ENCODE results near the gene CRTAC1. TPM values are rescaled to one million over a fixed set of nuclear protein-coding genes. Genes with fewer than 3 reads are reported as not detected.

Gene CRTAC1
- total RNA-seq, 1 experiment from 2014 or later, result 1.2 TPM

DNA sequence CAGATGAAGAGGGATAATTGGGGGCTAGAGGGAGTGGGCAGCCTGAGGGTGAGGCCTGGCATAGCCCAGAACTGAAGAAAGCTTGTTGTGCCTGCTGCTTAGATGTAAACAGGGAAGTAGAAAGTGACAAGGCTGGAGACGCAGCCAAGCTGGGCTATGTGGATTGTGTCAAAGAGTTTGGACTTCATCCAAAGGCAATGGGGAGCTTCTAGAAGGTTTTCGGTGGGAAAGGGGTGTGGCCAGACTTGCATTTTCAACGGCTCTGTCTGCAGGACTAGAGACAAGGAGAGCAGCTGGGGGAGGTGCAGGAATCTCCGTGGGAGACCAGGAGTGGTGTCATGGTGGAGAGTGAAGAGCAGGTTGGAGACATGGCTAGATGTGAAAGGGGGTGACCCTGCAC is 132.0 kb downstream of the CRTAC1 start (continued):
- no peak for TF ChIP-seq ZNF423 (CRISPR knock-in tag; IDR thresholded peaks at IDR 0.05)
- no peak for TF ChIP-seq GRHL2 (CRISPR knock-in tag; IDR thresholded peaks at IDR 0.05; ENCODE audit: insufficient replicate concordance, severe bottlenecking)
- no peak for TF ChIP-seq MXD4 (CRISPR knock-in tag; IDR thresholded peaks at IDR 0.05; ENCODE audit: borderline replicate concordance)
- TF ChIP-seq, protein P1, sequence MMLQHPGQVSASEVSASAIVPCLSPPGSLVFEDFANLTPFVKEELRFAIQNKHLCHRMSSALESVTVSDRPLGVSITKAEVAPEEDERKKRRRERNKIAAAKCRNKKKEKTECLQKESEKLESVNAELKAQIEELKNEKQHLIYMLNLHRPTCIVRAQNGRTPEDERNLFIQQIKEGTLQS (CRISPR knock-in tag; conservative IDR thresholded peaks at IDR 0.05), result no peak
- TF ChIP-seq TCF7 (CRISPR knock-in tag; IDR thresholded peaks at IDR 0.05; ENCODE audit: low read depth), result no peak
- no peak for TF ChIP-seq NR2C2 (CRISPR knock-in tag; IDR thresholded peaks at IDR 0.05)
- no peak for TF ChIP-seq OVOL2 (CRISPR knock-in tag; IDR thresholded peaks at IDR 0.05; ENCODE audit: borderline replicate concordance)
- no peak for TF ChIP-seq EMX1 (CRISPR knock-in tag; IDR thresholded peaks at IDR 0.05)
- no peak for TF ChIP-seq SMAD3 (CRISPR knock-in tag; IDR thresholded peaks at IDR 0.05; ENCODE audit: borderline replicate concordance)
- TF ChIP-seq, protein P2, sequence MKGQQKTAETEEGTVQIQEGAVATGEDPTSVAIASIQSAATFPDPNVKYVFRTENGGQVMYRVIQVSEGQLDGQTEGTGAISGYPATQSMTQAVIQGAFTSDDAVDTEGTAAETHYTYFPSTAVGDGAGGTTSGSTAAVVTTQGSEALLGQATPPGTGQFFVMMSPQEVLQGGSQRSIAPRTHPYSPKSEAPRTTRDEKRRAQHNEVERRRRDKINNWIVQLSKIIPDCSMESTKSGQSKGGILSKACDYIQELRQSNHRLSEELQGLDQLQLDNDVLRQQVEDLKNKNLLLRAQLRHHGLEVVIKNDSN (CRISPR knock-in tag; IDR thresholded peaks at IDR 0.05), result no peak

DNA sequence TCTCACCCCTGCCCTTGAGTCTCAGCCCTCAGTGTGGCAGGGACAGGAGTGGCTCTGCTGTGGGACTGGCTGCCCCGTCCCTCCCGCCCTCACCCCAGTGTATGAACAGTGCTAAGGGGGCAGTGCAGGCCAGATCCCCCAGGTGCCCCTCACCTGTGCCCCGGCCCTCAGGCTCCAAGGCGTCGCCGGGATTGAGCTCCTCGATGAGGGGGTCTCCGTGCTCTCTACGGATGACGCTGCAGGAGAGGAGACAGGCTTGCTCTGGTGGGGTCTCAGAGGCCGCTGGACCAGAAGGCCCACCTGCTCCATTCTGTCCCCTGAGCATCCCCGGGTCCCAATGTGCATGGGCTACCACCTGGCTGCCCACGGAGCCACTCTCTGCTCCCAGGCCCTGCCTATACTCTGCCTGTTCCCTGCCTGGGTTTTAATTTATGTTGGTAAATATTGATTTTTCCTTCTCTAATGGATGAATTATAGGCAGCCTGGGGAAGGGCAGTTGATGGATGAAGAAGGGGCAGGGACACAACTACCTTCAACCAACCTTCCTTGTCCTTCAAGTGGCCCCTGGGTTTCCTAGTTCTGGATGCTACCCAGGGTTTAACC is 133.6 kb downstream of the CRTAC1 start:
- no peaks in the 10 kb centered on the region for H3K36me3 Mint-ChIP-seq
- H3K4me1 Mint-ChIP-seq, result 0 out of 2 replicates have a peak, but pooled peaks cover 3% of the 10 kb centered on the region
- no peaks in the 10 kb centered on the region for H3K27me3 Mint-ChIP-seq (ENCODE audit: low read depth)
- CTCF ChIA-PET, result interaction anchor here (1.3 to 1.6 kb wide), 2 partner anchors 8 to 145 kb away, joined by 5 to 6 read pairs; no protein-coding TSS in a partner anchor
- ATAC-seq (no peak), DNase-seq (ENCODE audit: low spot score) (no peak)
- no peaks in the 10 kb centered on the region for H3K9me3 Mint-ChIP-seq
- H3K27ac Mint-ChIP-seq, result no peak overlapping the region
- POLR2A ChIA-PET, result no interaction called here
- no peak overlapping the region for H3K4me3 Mint-ChIP-seq
- TF ChIP-seq ZNF317 (CRISPR knock-in tag; IDR thresholded peaks at IDR 0.05; ENCODE audit: borderline replicate concordance, low read depth), result no peak
- no peak for TF ChIP-seq SMAD4 (CRISPR knock-in tag; IDR thresholded peaks at IDR 0.05)
- TF ChIP-seq, protein P3, sequence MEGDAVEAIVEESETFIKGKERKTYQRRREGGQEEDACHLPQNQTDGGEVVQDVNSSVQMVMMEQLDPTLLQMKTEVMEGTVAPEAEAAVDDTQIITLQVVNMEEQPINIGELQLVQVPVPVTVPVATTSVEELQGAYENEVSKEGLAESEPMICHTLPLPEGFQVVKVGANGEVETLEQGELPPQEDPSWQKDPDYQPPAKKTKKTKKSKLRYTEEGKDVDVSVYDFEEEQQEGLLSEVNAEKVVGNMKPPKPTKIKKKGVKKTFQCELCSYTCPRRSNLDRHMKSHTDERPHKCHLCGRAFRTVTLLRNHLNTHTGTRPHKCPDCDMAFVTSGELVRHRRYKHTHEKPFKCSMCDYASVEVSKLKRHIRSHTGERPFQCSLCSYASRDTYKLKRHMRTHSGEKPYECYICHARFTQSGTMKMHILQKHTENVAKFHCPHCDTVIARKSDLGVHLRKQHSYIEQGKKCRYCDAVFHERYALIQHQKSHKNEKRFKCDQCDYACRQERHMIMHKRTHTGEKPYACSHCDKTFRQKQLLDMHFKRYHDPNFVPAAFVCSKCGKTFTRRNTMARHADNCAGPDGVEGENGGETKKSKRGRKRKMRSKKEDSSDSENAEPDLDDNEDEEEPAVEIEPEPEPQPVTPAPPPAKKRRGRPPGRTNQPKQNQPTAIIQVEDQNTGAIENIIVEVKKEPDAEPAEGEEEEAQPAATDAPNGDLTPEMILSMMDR (IDR thresholded peaks at IDR 0.05), result no peak
- TF ChIP-seq, protein P4, sequence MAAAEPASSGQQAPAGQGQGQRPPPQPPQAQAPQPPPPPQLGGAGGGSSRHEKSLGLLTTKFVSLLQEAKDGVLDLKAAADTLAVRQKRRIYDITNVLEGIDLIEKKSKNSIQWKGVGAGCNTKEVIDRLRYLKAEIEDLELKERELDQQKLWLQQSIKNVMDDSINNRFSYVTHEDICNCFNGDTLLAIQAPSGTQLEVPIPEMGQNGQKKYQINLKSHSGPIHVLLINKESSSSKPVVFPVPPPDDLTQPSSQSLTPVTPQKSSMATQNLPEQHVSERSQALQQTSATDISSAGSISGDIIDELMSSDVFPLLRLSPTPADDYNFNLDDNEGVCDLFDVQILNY (CRISPR knock-in tag; IDR thresholded peaks at IDR 0.05), result no peak
- no peak for TF ChIP-seq TP53 (CRISPR knock-in tag; IDR thresholded peaks at IDR 0.05)
- no peak for TF ChIP-seq ZNF671 (CRISPR knock-in tag; IDR thresholded peaks at IDR 0.05)
- TF ChIP-seq, protein P5, sequence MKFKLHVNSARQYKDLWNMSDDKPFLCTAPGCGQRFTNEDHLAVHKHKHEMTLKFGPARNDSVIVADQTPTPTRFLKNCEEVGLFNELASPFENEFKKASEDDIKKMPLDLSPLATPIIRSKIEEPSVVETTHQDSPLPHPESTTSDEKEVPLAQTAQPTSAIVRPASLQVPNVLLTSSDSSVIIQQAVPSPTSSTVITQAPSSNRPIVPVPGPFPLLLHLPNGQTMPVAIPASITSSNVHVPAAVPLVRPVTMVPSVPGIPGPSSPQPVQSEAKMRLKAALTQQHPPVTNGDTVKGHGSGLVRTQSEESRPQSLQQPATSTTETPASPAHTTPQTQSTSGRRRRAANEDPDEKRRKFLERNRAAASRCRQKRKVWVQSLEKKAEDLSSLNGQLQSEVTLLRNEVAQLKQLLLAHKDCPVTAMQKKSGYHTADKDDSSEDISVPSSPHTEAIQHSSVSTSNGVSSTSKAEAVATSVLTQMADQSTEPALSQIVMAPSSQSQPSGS (CRISPR knock-in tag; IDR thresholded peaks at IDR 0.05; ENCODE audit: borderline replicate concordance, low read depth), result no peak
- TF ChIP-seq, protein P6, sequence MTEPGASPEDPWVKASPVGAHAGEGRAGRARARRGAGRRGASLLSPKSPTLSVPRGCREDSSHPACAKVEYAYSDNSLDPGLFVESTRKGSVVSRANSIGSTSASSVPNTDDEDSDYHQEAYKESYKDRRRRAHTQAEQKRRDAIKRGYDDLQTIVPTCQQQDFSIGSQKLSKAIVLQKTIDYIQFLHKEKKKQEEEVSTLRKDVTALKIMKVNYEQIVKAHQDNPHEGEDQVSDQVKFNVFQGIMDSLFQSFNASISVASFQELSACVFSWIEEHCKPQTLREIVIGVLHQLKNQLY (CRISPR knock-in tag; IDR thresholded peaks at IDR 0.05), result no peak
- TF ChIP-seq, protein P7, sequence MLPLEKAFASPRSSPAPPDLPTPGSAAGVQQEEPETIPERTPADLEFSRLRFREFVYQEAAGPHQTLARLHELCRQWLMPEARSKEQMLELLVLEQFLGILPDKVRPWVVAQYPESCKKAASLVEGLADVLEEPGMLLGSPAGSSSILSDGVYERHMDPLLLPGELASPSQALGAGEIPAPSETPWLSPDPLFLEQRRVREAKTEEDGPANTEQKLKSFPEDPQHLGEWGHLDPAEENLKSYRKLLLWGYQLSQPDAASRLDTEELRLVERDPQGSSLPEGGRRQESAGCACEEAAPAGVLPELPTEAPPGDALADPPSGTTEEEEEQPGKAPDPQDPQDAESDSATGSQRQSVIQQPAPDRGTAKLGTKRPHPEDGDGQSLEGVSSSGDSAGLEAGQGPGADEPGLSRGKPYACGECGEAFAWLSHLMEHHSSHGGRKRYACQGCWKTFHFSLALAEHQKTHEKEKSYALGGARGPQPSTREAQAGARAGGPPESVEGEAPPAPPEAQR (CRISPR knock-in tag; IDR thresholded peaks at IDR 0.05), result no peak
- no peak for TF ChIP-seq KAT7 (CRISPR knock-in tag; IDR thresholded peaks at IDR 0.05; ENCODE audit: borderline replicate concordance)
- TF ChIP-seq, protein P8, sequence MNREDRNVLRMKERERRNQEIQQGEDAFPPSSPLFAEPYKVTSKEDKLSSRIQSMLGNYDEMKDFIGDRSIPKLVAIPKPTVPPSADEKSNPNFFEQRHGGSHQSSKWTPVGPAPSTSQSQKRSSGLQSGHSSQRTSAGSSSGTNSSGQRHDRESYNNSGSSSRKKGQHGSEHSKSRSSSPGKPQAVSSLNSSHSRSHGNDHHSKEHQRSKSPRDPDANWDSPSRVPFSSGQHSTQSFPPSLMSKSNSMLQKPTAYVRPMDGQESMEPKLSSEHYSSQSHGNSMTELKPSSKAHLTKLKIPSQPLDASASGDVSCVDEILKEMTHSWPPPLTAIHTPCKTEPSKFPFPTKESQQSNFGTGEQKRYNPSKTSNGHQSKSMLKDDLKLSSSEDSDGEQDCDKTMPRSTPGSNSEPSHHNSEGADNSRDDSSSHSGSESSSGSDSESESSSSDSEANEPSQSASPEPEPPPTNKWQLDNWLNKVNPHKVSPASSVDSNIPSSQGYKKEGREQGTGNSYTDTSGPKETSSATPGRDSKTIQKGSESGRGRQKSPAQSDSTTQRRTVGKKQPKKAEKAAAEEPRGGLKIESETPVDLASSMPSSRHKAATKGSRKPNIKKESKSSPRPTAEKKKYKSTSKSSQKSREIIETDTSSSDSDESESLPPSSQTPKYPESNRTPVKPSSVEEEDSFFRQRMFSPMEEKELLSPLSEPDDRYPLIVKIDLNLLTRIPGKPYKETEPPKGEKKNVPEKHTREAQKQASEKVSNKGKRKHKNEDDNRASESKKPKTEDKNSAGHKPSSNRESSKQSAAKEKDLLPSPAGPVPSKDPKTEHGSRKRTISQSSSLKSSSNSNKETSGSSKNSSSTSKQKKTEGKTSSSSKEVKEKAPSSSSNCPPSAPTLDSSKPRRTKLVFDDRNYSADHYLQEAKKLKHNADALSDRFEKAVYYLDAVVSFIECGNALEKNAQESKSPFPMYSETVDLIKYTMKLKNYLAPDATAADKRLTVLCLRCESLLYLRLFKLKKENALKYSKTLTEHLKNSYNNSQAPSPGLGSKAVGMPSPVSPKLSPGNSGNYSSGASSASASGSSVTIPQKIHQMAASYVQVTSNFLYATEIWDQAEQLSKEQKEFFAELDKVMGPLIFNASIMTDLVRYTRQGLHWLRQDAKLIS (CRISPR knock-in tag; IDR thresholded peaks at IDR 0.05; ENCODE audit: borderline replicate concordance), result no peak
- no peak for TF ChIP-seq ZNF219 (CRISPR knock-in tag; IDR thresholded peaks at IDR 0.05; ENCODE audit: borderline replicate concordance)
- no peak for TF ChIP-seq CREB1 (CRISPR knock-in tag; IDR thresholded peaks at IDR 0.05)
- TF ChIP-seq, protein P9, sequence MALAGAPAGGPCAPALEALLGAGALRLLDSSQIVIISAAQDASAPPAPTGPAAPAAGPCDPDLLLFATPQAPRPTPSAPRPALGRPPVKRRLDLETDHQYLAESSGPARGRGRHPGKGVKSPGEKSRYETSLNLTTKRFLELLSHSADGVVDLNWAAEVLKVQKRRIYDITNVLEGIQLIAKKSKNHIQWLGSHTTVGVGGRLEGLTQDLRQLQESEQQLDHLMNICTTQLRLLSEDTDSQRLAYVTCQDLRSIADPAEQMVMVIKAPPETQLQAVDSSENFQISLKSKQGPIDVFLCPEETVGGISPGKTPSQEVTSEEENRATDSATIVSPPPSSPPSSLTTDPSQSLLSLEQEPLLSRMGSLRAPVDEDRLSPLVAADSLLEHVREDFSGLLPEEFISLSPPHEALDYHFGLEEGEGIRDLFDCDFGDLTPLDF (CRISPR knock-in tag; IDR thresholded peaks at IDR 0.05), result no peak

Measured in WTC11 (cell line).